Epidermal melanocyte (primary cell): ENCODE measurements around the gene ADCY9.
"Not testable (repeated sequence)": the region's sequence is repeated elsewhere in the genome, so short reads cannot be mapped to it uniquely, and the experiment has no call there.

Experiments
- DNase-seq: peaks from one replicate; pipeline ENCODE4 v3.0.0; 2011; ENCODE audit warnings: low spot score; ENCODE audit not compliant: insufficient read length

Gene ADCY9

DNA sequence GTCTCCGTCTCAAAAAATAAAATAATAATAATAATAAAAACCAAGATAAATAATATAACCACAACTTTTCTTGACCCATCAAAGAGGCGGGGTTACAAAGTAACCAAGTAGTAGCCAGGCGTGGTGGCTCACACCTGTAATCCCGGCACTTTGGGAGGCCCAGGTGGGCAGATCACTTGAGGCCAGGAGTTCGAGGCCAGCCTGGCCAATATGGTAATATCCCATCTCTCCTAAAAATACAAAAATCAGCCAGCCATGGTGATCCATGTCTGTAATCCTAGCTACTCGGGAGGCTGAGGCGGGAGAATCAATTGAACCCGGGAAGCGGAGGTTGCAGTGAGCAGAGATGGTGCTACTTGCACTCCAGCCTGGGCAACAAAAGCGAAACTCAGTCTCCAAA, 45.3 kb downstream of the ADCY9 start:
- DNase-seq, result no peak

DNA sequence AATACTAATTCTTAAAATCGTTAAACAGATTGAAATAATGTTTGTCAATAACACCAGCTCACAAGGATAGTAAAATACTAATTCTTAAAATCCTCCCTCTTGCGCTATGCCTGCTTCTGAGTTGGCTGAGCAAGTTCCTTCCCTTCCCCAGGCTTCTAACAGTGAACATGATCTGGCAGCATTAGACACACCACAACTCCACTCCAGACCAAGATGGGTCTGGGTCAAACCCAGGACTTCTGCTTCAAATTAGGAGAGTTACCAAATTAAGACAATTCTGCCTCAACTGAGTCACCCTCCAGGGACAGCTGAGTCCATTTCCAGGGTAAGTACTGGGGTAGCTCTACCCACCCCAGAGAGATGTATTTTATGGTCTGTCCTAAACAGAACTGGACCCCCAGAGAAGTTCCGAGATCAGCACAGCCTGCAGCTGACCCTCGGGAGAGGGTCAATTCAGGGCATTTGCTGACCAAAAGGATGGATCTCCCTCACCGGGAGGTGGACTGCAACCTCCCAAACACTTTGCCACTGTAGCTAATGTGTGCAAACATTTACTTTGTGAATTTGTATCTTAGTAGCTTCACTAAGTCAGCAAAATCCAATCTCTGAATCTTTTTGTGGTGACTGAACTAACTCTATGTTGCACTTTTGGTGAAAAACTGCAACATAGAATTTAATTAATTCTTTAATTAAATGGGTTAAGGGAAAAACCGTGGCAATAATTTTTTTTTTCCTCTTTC, 48.8 kb downstream of the ADCY9 start:
- peak; percentile 52 for DNase-seq

DNA sequence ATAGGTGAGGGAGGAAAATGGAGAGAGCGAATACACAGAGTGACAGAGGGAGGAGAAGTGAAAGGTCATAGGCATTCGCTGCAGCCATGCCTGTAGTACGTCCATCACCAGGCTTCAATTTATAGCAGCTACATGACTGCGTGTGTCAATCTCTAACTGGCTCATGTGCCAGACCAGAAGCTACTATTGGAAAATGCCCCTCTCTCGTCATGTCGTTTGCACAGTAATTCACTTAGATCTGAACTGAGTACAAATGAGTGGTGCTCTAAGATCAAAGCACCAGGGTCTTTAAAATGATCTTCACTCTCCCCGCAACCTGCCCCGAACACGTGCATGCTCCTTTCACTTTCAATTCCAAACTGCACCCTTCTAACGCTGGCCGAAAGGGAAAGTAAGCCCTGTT, 51.3 kb downstream of the ADCY9 start:
- no peak for DNase-seq

DNA sequence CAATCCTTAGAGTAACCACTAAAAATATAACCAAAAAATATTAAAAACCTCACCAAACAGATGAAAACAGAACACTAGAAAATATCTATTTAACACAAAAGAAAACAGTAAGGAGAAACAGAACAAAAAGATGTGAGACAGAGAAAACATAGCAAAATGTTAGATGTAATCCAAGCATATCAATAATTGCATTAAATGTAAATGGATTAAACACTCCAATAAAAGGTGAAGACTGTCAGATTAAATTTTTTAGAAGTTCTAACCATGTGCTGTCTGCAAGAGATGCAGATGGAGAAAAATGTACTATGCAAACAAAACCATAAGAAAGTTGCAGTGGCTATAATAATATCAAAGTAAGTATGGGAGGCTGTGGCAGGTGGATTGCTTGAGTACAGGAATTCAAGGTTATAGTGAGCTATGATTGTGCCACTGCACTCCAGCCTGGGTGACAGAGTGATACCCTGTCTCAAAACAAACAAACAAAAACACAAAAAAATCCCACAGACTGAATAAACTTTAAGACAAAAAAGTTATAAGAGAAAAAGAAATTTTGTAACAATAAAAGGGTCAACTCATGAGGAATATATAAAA, 53.9 kb downstream of the ADCY9 start:
- no peak for DNase-seq

DNA sequence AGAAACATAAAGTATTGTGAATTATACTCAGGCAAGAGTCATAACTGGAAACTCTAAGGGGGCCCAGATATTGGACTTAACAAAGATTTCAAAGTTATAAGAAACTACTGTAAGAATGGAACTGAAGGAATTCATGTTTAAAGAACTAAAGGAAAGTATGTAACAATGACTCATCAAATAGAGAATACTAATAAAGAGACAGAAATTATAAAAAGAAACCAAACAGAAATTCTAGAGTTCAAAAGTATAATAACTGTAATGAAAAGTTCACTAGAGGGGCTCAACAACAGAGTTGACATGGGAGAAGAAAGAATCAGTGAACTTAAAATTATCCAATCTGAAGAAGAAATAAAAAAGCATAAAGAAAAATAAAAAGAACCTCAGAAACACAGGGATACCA, 55.4 kb downstream of the ADCY9 start:
- DNase-seq, result no peak

DNA sequence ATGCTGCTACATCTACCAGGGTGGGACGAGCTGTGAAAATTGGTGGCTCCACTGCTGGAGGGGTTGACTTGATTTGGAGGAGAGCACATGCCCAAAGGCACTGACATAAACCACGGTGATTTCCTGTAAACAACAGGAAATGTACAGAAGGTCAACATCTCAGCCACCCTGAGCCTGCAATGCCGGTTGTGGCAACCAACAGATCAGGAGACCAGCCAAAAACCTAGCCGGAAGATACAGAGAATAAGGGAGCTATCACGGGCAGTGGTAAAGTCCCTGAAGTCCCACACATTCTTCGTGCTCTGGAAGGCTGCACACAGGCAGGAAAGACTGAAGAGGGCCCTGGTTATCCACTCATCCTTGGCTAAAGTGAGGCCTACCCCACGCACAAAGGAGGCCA, 56.2 kb downstream of the ADCY9 start:
- peak; percentile 21 for DNase-seq

DNA sequence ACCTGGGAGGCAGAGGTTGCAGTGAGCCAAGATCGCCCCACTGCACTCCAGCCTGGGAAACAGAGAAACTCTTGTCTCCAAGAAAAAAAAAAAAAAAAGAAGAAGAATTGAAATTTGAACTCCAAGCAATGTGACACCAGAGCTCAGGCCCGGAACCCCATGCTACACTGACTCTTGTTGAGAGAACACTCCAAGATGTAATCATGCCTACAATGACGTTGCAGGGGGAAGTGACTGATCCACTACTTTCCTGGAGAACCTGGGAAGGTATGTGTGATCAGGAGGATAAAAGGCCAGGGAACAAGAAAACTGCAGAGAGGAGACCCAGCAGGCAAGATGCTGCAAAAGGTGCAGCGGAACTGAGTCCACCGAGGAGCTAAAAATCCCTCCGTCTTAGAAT, 57.9 kb downstream of the ADCY9 start:
- no peak for DNase-seq

DNA sequence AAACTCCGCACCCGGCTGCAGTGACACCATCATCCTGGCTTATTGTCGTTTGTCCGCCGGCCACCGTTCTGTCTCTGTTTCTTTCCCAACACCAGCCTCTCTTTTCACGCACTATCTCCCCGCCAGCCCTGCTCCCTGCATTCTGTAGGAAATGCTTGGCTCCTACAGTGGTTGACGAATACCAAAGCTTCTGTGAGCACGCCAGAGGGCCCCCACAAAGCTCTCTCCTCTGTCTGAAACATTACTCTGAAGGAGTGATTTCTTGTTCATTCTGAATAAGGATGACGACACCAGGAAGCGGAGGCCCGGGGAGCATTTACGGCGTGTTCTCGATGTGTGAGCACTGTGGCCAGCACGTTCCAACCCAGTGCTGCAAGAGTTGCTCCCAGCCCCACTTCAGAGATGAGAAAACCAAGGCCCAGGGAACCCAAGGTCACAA, 58.8 kb downstream of the ADCY9 start:
- no peak for DNase-seq

DNA sequence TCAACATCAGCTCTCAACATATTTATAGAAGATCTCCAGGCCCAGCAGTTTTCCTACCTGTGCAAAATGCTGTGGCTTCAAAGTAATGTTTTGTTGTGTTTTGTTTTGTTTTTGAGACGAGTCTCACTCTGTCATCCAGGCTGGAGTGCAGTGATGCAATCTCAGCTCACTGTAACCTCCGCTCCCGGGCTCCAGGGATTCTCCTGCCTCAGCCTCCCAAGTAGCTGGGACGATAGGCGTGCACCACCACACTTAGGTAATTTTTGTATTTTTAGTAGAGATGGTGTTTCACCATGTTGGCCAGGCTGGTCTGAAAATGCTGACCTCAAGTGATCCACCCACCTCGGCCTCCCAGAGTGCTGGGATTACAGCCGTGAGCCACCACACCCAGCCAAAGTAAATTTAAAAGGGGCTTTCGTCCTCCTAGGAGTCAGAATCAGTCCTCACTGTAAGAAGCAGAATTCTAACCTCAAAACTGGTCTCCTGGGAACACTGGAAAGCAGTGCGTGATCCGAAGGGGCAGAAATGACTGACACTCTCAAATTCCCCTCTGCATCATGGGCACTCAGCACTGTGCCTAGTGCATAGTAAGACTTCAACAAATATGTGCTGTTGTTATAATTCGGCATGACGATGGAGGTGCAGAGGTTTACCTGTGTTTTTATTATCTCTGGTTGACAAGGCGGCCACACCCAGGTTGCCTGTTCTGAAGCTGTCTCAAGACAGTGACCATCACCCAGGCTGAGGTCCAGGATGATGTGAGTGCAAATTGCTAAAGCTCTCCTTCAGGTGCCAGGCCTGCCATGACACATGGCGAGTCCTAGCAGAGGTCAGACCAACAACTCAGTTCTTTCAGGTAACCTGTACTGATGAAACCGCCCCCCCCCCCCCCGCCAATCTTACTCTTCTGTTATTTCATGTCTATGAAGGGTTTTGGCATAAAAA, 59.8 kb downstream of the ADCY9 start:
- no peak for DNase-seq

DNA sequence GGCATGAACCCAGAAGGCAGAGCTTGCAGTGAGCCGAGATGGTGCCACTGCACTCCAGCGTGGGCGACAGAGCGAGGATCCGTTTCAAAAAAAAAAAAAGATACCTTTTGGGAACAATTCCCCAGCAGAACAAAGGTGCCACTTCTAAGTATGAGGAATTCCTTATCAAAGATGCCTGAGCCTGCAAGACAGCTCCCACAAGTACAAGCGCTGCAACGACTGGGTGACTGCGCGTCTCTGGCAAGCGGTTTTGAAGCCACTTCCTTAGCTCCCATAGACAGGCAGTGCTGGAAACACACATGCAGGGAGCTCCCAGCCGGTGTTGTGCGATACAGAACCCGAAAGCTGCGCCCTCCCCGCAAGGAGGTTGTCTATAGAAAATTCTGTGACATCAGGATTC, 60.5 kb downstream of the ADCY9 start:
- no peak for DNase-seq

DNA sequence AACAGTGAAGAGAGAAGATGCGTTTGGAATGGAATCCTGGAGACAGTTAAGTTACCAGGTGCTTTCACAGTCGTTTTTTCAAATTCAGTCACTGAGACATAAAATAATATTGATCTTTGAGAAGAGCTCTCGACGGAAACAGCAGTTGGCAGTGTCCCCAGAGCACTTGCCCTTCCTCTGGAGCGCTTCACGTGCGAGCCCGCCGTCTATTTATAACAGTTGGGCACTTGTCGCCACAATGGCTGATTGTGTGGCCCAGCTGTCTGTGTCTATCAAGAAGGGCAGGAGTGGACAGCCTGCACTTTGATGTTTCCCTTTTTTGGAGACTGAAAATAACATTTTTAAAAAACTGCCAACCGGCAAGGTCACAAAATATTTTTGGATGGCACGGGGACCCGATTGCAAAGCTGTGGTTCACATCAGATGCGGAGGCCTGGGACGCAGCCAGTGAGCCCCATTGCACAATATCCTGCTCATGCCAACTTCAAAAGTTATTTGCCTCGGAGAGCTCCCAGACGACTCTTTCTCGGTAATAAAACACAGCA, 62.9 kb downstream of the ADCY9 start:
- peak; percentile 21 for DNase-seq

DNA sequence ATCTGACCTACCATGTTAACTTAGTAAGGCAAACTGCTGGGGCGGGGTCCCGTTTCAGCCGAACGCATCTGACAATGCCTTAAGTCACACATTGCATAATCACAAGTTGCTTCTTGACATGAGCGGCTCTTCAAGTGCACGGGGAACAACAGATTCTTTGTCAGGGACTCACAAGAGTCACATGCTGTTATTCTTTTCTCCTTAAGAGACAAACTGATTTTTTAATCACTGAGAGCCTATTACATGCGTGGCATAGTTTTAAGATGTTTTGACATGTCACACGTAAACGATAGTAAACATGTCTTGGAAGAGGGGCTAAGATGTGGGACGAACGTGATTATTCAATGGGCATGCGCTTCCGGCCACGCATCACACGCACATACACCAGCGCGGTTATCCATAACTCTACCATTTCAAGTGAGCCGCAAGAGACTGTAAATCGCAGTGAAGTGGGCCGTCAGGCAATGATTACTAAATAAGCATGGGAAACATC, 63.4 kb downstream of the ADCY9 start:
- DNase-seq, result peak; percentile 57

DNA sequence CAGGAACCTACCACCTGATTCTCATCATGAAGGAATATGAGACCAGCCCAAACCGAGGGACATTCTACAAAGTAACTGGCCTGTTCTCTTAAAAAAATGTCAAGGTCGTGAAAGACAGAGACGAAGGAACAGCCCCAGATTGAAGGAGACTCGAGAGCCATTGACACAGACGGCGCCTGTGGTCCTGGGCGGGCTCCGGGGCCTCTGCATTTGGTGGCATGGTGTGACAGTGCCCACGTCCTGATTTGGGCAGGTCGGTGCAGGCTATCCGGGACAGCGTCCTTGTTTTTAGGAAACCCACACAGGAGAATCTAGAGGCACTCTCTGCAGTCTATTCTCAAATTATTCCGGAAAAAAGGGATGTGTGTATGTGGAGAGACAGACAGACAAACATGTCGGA, 64.1 kb downstream of the ADCY9 start:
- DNase-seq, result no peak

DNA sequence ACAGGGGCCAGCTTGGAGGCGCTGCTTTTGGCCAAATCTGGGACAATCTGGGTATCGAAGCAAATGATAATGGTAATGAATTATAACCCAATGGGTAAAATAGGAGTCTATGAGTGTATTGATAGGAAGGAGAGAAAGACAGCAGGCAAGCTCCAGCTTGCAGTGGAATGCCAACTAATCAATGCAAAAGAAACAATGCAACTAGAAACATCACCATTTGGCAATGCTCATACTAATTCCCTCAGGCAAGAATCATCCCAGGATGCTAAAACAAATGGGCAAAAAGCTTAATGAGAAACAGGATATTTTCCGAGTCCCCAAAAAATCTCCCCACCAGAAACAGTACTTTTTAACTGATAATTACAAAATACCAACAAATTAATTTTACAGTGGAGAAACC, 64.7 kb downstream of the ADCY9 start:
- no peak for DNase-seq

DNA sequence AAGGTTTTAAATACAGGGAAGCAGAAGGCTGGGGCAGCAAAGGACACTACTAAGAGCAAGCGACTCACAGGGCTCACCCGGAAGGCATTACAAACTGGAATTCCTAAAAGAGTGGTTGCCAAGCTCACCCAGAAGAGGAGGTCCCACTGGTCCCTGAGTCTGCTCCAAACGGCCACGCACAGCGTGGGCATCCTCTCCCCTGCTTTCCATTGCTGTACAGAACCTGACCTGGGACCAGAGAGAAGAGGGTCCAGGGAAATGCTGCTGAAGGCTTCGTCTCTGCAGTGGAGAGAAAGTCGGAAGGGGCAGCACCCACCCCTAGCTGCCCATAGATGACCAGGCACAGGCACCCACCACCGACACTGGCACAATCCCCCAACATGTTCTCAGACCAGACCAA, 67.2 kb downstream of the ADCY9 start:
- no peak for DNase-seq

DNA sequence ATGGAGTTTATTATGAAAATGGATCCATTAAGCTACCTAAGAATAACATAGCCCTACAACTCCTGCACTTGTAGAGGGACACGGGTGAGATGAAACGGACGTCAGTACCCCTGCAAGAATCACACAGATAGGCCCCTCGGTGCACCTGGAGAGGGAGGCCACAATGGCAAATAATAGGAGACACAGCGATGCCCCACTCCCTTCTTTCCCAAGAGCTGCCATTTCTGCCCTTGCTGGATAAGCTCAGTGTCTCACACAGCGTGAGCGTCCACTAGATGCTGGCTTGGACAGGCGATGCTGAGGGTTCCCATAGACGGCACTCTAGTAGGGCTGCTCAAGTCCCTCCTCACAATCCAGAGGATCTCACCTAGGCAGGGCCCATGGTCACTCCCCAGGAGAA, 67.8 kb downstream of the ADCY9 start:
- no peak for DNase-seq

DNA sequence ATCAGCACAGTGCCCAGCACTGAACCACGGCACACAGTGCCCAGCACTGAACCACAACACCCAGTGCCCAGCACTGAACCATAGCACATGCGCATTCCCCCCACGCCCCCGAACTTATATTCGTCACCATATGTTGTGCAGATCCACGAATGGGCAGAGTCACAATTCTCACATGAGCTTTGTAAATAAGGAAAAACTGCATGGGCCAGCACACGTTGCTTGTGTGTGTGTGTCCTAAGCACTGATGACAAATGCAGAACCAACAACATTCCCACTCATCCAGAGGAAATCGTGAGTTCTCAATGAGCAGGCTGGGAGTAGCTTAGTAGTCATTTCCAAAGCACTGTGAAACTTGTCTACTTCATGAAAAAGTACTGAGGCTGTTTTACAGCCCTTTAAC, 70.0 kb downstream of the ADCY9 start:
- DNase-seq, result no peak

DNA sequence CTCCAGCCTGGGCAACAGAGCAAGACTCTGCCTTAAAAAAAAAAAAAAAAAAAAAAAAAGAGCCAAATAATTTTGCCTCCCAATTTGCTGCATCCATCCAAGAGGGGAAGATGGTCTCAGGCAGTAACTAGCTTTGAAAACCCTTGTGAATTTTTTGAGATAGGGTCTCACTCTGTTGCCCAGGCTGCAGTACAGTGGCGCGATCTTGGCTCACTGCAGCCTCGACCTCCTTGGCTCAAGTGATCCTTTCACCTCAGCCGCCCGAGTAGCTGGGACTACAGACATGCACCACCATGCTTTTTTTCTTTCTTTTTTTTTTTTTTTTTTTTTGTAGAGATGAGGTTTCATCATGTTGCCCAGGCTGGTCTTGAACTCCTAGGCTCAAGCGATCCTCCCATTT, 70.7 kb downstream of the ADCY9 start:
- DNase-seq, result not testable (repeated sequence)

DNA sequence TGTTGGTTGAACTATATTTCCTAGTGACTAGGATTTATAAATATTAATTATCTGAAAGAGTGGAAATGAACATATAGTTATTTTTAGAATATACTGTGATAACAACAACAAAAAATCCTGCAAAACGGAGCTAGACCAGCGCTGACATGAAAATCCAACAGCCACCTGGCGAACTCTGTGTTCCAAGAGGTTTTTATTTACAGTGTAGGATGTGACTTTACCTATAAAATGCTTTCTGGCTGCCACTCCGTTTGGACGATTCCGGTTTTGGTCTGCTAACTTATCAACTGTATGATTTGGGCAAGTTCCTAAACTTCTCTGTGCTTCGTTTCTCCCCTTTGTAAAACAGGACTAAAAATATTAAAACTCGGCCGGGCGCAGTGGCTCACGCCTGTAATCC, 73.7 kb downstream of the ADCY9 start:
- no peak for DNase-seq

DNA sequence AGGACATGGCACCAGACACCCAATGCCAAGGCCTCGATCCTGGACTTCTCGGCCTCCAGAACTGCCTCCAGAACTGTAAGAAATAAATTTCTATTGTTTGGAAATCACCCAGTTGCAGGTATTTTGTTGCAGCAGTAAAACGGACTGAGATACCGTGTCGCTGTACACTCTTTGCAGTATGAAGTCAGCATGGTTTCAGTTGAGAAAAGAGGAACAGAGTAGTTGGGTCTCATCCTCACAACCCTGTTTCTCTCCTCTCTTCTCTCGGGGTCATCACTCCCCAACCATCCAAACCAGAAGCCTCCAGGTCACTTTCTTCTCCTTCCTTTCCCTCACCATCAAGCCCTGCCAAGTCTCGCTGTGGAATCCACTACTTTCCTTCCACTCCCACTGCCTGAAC, 77.8 kb downstream of the ADCY9 start:
- no peak for DNase-seq

DNA sequence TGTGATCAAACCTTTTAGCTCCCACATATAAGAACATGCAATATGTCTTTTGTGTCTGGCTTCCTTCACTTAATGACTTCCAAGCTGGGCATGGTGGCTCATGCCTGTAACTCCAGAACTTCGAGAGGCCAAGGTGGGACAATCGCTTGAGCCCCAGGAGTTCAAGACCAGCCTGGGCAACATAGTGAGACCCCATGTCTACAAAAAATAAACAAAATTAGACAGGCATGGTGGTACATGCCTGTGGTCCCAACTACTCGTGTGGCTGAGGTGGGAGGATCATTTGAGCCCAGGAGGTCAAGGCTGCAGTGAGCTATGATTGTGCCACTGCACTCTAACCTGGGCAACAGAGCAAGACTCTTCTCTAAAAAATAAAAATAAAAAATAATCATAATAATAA, 79.3 kb downstream of the ADCY9 start:
- DNase-seq, result not testable (repeated sequence)

DNA sequence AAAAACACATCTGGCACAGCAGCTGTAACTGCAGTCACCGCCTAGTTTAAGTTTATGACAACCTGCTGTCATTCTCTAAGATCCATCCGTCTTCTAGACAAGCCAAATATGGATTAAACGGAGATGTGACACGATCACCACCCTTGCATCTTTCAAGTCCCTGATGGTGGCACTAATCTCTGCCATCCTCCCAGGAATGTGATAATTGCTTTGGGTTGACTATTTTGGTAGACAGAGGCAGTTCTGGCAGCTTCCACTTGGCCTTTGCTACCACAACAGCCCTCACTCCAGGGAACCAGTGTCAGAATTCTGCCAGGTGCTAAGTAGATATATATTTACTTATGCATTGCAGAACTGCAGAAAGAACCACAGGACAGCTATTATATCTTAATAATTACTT, 81.3 kb downstream of the ADCY9 start:
- no peak for DNase-seq
